ENCODE data around the gene WDR33.

WDR33 gene

GRCh38 chr2:127674241-127675209, 136.4 kb downstream of the WDR33 start:
- peak; percentile 65 for ATAC-seq
- TF ChIP-seq ARNTL (CRISPR knock-in tag; IDR thresholded peaks at IDR 0.05; ENCODE audit: borderline replicate concordance, low read depth) (no peak), CSDC2 (CRISPR knock-in tag; IDR thresholded peaks at IDR 0.05) (no peak), ZNF70 (CRISPR knock-in tag; IDR thresholded peaks at IDR 0.05) (no peak), OSR1 (CRISPR knock-in tag; IDR thresholded peaks at IDR 0.05) (no peak), ZNF8 (CRISPR knock-in tag; IDR thresholded peaks at IDR 0.05) (no peak), TSHZ2 (CRISPR knock-in tag; IDR thresholded peaks at IDR 0.05) (no peak), PATZ1 (CRISPR knock-in tag; IDR thresholded peaks at IDR 0.05; ENCODE audit: borderline replicate concordance) (no peak), POU6F1 (CRISPR knock-in tag; IDR thresholded peaks at IDR 0.05; ENCODE audit: borderline replicate concordance, low read depth) (no peak), ZC3H10 (CRISPR knock-in tag; IDR thresholded peaks at IDR 0.05) (no peak), BACH2 (CRISPR knock-in tag; IDR thresholded peaks at IDR 0.05; ENCODE audit: borderline replicate concordance) (no peak), ZNF565 (CRISPR knock-in tag; conservative IDR thresholded peaks at IDR 0.05; ENCODE audit: low read depth) (no peak), CREB5 (CRISPR knock-in tag; IDR thresholded peaks at IDR 0.05; ENCODE audit: low read depth) (no peak), GLIS3 (CRISPR knock-in tag; IDR thresholded peaks at IDR 0.05) (no peak), TCF4 (CRISPR knock-in tag; IDR thresholded peaks at IDR 0.05; ENCODE audit: borderline replicate concordance) (no peak), ESRRG (CRISPR knock-in tag; IDR thresholded peaks at IDR 0.05) (no peak), SNAI2 (CRISPR knock-in tag; IDR thresholded peaks at IDR 0.05) (no peak)

- no peak for ATAC-seq
- TF ChIP-seq ZC3H10 (CRISPR knock-in tag; IDR thresholded peaks at IDR 0.05) (no peak), OSR1 (CRISPR knock-in tag; IDR thresholded peaks at IDR 0.05) (no peak), POU6F1 (CRISPR knock-in tag; IDR thresholded peaks at IDR 0.05; ENCODE audit: borderline replicate concordance, low read depth) (no peak), ZNF70 (CRISPR knock-in tag; IDR thresholded peaks at IDR 0.05) (no peak), TCF4 (CRISPR knock-in tag; IDR thresholded peaks at IDR 0.05; ENCODE audit: borderline replicate concordance) (no peak), CSRNP3 (CRISPR knock-in tag; IDR thresholded peaks at IDR 0.05) (no peak), BACH2 (CRISPR knock-in tag; IDR thresholded peaks at IDR 0.05; ENCODE audit: borderline replicate concordance) (no peak)
These were observed 137.5 kb downstream of the WDR33 start for GRCh38 chr2:127673291-127674069.

Data from SK-N-SH treated with all-trans-retinoic acid at 6 μM for 48 hours (cell line).